ENCODE data around the gene NRP1. TPM values are rescaled to one million over a fixed set of nuclear protein-coding genes. Genes with fewer than 3 reads are reported as not detected.

NRP1 gene
- polyA plus RNA-seq, 2 of the 4 experiments (the other 2 are of a cell fraction) = 121 to 259 TPM

DNA sequence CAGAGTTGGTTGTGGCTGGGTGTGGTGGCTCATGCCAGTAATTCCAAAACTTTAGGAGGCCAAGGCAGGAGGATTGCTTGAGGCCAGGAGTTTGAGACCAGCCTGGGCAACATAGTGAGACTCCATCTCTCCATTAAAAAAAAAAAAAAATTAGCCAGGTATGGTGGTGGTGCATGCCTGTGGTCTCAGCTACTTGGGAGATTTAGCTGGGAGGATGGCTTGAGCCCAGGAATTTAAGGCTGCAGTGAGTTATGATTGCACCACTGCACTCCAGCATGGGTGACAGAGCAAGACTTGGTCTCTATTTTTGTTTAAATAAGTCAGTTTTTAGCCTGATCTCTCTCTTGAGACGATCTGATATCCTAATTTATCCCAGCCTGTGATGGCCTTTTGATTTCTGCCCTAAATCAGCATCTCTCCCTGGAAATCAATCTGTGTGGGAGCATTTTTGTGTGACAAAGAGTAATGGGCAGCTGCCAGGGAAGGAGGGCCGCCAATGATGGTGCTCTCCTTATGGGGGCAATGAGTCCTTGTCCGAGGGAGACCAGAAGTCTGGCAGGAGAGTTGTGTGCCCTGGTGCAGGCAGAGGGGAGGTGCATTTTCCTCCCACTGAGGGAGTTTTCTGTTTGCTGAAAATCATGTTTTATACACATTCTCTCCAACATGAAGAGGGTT is 111.0 kb downstream of the NRP1 start:
- Histone ChIP-seq H3K4me2 (no peak overlapping the region), H3K9me3 (no peaks in the 10 kb centered on the region), H3K4me3 (no peak overlapping the region), H3K27ac (peak overlapping the region in 1 of 2 experiments; percentile 40; a peak in 1 of 6 replicates), H3K4me1 (peaks cover 21% of the 10 kb centered on the region)
- TF ChIP-seq NFE2L2 (conservative IDR thresholded peaks at IDR 0.05; ENCODE audit: low read length) (no peak), HEYL (CRISPR knock-in tag; IDR thresholded peaks at IDR 0.05) (no peak), EHMT2 (IDR thresholded peaks at IDR 0.05; ENCODE audit: low read depth) (no peak), KDM5A (IDR thresholded peaks at IDR 0.05) (no peak), CHD4 (IDR thresholded peaks at IDR 0.05; ENCODE audit: borderline replicate concordance) (no peak), RNF2 (IDR thresholded peaks at IDR 0.05; ENCODE audit: borderline replicate concordance, low read depth) (no peak), RAD21 (conservative IDR thresholded peaks at IDR 0.05 in 1 of 2, IDR thresholded peaks at IDR 0.05 in 1 of 2) (no peak), MAFK (IDR thresholded peaks at IDR 0.05; ENCODE audit: partially characterized antibody) (no peak), MAZ (IDR thresholded peaks at IDR 0.05; ENCODE audit: borderline replicate concordance, low read depth, low read length) (no peak), GATA3 (IDR thresholded peaks at IDR 0.05; ENCODE audit: borderline replicate concordance) (no peak), CHD2 (IDR thresholded peaks at IDR 0.05; ENCODE audit: low read length, partially characterized antibody) (no peak), JUN (IDR thresholded peaks at IDR 0.05) (no peak), CEBPB (IDR thresholded peaks at IDR 0.05) (no peak), HOXA7 (CRISPR knock-in tag; IDR thresholded peaks at IDR 0.05) (no peak)
- TF ChIP-seq, protein P1, sequence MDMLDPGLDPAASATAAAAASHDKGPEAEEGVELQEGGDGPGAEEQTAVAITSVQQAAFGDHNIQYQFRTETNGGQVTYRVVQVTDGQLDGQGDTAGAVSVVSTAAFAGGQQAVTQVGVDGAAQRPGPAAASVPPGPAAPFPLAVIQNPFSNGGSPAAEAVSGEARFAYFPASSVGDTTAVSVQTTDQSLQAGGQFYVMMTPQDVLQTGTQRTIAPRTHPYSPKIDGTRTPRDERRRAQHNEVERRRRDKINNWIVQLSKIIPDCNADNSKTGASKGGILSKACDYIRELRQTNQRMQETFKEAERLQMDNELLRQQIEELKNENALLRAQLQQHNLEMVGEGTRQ (IDR thresholded peaks at IDR 0.05) = no peak
- TF ChIP-seq, protein P2, sequence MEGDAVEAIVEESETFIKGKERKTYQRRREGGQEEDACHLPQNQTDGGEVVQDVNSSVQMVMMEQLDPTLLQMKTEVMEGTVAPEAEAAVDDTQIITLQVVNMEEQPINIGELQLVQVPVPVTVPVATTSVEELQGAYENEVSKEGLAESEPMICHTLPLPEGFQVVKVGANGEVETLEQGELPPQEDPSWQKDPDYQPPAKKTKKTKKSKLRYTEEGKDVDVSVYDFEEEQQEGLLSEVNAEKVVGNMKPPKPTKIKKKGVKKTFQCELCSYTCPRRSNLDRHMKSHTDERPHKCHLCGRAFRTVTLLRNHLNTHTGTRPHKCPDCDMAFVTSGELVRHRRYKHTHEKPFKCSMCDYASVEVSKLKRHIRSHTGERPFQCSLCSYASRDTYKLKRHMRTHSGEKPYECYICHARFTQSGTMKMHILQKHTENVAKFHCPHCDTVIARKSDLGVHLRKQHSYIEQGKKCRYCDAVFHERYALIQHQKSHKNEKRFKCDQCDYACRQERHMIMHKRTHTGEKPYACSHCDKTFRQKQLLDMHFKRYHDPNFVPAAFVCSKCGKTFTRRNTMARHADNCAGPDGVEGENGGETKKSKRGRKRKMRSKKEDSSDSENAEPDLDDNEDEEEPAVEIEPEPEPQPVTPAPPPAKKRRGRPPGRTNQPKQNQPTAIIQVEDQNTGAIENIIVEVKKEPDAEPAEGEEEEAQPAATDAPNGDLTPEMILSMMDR (IDR thresholded peaks at IDR 0.05) = no peak
- TF ChIP-seq, protein P3, sequence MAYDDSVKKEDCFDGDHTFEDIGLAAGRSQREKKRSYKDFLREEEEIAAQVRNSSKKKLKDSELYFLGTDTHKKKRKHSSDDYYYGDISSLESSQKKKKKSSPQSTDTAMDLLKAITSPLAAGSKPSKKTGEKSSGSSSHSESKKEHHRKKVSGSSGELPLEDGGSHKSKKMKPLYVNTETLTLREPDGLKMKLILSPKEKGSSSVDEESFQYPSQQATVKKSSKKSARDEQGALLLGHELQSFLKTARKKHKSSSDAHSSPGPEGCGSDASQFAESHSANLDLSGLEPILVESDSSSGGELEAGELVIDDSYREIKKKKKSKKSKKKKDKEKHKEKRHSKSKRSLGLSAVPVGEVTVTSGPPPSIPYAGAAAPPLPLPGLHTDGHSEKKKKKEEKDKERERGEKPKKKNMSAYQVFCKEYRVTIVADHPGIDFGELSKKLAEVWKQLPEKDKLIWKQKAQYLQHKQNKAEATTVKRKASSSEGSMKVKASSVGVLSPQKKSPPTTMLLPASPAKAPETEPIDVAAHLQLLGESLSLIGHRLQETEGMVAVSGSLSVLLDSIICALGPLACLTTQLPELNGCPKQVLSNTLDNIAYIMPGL (CRISPR knock-in tag; IDR thresholded peaks at IDR 0.05; ENCODE audit: borderline replicate concordance) = no peak
- TF ChIP-seq, protein P4, sequence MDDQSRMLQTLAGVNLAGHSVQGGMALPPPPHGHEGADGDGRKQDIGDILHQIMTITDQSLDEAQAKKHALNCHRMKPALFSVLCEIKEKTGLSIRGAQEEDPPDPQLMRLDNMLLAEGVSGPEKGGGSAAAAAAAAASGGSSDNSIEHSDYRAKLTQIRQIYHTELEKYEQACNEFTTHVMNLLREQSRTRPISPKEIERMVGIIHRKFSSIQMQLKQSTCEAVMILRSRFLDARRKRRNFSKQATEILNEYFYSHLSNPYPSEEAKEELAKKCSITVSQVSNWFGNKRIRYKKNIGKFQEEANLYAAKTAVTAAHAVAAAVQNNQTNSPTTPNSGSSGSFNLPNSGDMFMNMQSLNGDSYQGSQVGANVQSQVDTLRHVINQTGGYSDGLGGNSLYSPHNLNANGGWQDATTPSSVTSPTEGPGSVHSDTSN (IDR thresholded peaks at IDR 0.05) = no peak
- TF ChIP-seq, protein P5, sequence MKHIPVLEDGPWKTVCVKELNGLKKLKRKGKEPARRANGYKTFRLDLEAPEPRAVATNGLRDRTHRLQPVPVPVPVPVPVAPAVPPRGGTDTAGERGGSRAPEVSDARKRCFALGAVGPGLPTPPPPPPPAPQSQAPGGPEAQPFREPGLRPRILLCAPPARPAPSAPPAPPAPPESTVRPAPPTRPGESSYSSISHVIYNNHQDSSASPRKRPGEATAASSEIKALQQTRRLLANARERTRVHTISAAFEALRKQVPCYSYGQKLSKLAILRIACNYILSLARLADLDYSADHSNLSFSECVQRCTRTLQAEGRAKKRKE (CRISPR knock-in tag; IDR thresholded peaks at IDR 0.05; ENCODE audit: low read depth) = no peak
- 88% methylated on average over 3 of the region's 3 CpGs for WGBS (ENCODE audit: missing lambda C conversion rate)
- ATAC-seq (peak in 1 of 2 experiments; percentile 34; a peak in 1 of 6 replicates), FAIRE-seq (no peak), DNase-seq (ENCODE audit: low read depth in 1 of 2, low spot score in 1 of 2) (no peak)
- ChIA-PET CTCF (interaction anchor here (0.6 to 1.1 kb wide), 2 partner anchors 10 to 24 kb away, joined by 3 read pairs; no protein-coding TSS in a partner anchor), POLR2A (no interaction called here)
